GM19351 (cell line): Measurements from ENCODE around the gene USP7.
"Not testable (repeated sequence)": the region's sequence is repeated elsewhere in the genome, so short reads cannot be mapped to it uniquely, and the experiment has no call there.

Experiments used
- ATAC-seq: cut with Tn5 transposase; IDR thresholded peaks from one replicate; pipeline ENCODE4 v1.9.1; 2021; ENCODE audit warnings: mild to moderate bottlenecking, moderate library complexity; ENCODE audit not compliant: unreplicated experiment

Gene USP7

DNA sequence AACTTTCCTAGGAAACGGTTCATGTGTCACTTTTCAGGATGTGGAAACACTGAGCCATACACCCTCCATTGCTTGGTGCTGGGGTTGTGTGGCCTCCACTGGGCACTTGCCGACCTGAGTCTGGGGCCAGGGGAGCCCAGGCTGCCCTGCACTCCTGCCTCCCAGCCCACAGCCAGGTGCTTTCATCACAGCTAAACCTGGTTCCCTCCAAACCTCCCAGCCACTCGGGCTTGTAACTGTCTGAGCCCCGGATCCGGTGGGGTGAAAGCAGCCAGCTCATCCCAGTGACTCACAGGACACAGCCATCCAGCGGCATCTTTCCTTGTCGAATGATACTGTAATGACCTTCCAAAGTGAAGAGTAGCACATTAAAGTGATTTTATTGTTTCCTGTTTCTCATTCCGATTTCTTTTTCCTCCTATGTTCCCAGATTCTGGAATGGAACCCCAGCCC lies 114.7 kb downstream of the USP7 start:
- no peak for ATAC-seq

GRCh38 chr16:8848231-8848938 lies 115.3 kb downstream of the USP7 start:
- no peak for ATAC-seq

GRCh38 chr16:8847623-8848022 lies 116.1 kb downstream of the USP7 start:
- ATAC-seq, result no peak

- ATAC-seq, result no peak
These were observed 116.6 kb downstream of the USP7 start for GRCh38 chr16:8847145-8847544.

DNA sequence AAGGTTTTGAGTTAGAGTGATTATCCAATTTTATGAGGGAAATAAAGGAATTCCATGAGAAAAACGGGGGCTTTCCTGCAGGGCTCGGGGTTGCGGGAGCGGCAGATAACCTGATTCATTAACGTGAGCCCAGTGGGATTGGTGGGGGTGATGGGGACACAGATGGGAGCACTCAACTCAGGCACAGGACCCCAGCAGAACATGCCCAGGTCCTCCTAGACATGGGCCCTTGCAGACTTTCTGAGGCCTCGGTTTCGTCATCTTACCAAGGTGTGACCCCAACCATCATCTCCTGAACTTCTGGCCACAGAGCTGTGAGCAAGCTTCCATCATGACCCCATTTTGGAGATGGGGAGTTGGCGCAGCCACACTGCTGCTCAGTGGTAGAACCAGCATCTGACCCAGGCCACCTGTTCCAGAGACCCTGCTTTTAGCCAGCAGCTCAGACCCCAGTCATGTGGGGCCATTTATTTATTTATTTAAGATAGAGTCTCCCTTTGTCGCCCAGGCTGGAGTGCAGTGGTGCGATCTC lies 117.2 kb downstream of the USP7 start:
- ATAC-seq, result no peak

DNA sequence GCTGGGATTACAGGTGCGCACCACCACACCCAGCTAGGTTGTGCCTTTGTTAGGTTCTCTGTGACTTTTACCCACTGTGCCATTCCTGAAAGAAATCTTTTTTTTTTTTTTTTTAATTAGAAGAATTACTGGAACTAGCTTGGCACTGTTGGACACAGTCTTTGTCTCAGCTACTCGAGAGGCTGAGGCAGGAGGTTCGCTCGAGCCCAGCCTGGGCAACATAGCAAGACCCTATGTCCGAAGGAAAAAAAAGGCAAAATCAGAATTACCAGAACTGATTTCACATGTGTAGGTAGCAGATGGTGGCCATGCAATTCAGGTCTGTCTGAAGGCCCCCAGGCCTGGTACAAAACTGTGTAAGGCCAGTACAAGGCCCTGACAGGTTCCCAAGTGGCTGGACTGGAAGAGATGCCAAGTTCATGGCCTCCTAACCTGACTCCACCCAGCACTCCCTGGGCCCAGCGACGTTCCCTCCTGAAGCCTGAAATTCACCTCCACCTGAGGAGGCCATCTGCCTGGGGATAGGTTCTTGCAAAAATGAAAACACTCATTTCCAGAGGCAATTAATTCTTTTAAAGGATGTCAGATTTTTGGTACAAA lies 117.9 kb downstream of the USP7 start:
- no peak for ATAC-seq

DNA sequence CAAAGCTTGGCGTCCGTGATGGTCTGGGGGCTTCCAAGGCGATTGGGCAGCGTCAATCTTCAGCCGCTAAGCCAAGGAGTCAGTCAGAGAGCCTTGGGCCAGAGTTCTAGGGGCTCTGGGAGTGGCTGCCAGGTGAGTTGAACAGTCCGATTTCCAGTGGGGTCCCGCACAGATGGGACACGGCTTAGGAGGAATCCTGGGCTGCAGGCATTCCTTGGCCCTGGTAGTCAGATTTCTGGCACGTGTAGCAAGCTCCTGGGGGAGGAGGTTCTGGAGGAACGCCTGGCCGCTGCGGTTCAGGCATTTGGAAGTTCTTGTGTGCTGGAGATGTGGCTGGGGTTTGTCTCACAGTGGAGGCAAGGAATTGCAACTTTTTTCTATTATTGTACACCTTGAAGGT lies 120.4 kb downstream of the USP7 start:
- not testable (repeated sequence) for ATAC-seq
